Endothelial cell of umbilical vein (primary cell): ENCODE results near the gene ESAM. TPM values are rescaled to one million over a fixed set of nuclear protein-coding genes. Genes with fewer than 3 reads are reported as not detected.
A peak's percentile ranks its signal among the peaks of the same experiment; 100 is the strongest.

Experiments used
- BruUV-seq: library from RNA; stranded (reverse); fragments of 400-500 nt; replicated peaks from 2 replicates; lab custom pipeline; 2021; lab: Mats Ljungman, UMichigan
- CTCF ChIA-PET: fragments of 300-600, 350-600 bp; sonication (Branson Sonifier 250); formaldehyde crosslinking; loops from one replicate; lab custom pipeline; 2021; ENCODE audit warnings: antibody characterized with exemption, inconsistent platforms; lab: Charles Lee
- POLR2A ChIA-PET: fragments of 300-600, 350-600 bp; sonication (Branson Sonifier 250); formaldehyde crosslinking; loops from one replicate; lab custom pipeline; 2021; ENCODE audit warnings: antibody characterized with exemption, inconsistent platforms; lab: Charles Lee
- DNase-seq: peaks from one replicate; pipeline ENCODE4 v3.0.0-alpha.2; 2011; ENCODE audit warnings: low read depth, low spot score
- FAIRE-seq: peaks from 2 replicates; lab custom pipeline; 2011; peaks lifted over from hg19 to GRCh38; lab: Jason Lieb, UNC
- H2AFZ ChIP-seq: 2 replicates; pipeline ENCODE4 v1.6.0; 2012; ENCODE audit warnings: low read depth, low read length, control low read depth, inconsistent platforms
- H3K27ac ChIP-seq: 2 replicates; pipeline ENCODE4 v1.5.1; 2011; ENCODE audit warnings: low read depth, mild to moderate bottlenecking, control low read depth, low read length, moderate library complexity; ENCODE audit not compliant: insufficient read depth
- H3K27me3 ChIP-seq, 2 experiments: 2 replicates each; pipeline versions ENCODE4 v1.6.0 to v1.6.1; 2011; ENCODE audit warnings: low read length in 2 of 2, mixed read lengths in 1 of 2; ENCODE audit not compliant: control insufficient read depth in 2 of 2, insufficient read depth in 2 of 2
- H3K36me3 ChIP-seq, 2 experiments: 2 replicates in 1 of 2; 3 replicates in 1 of 2; pipeline ENCODE4 v1.5.1; 2011; ENCODE audit warnings: low read length in 2 of 2, mild to moderate bottlenecking in 1 of 2, moderate library complexity in 1 of 2; ENCODE audit not compliant: control insufficient read depth in 2 of 2, insufficient read depth in 2 of 2; ENCODE audit errors: extremely low read depth in 1 of 2
- H3K4me1 ChIP-seq: 3 replicates; pipeline ENCODE4 v1.5.1; 2011; ENCODE audit warnings: mild to moderate bottlenecking, low read length; ENCODE audit not compliant: control insufficient read depth, insufficient read depth; ENCODE audit errors: extremely low read depth
- H3K4me2 ChIP-seq: 2 replicates; pipeline ENCODE4 v1.6.1; 2011; ENCODE audit warnings: low read length, control low read depth, mixed read lengths; ENCODE audit not compliant: insufficient read depth
- H3K4me3 ChIP-seq, 3 experiments: fragments of 200-600 bp in 1 of 3; sonication (generic), shearing (Covaris generic) in 1 of 3; replicated peaks in 1 of 3; 2 replicates each; pipeline ENCODE4 v1.5.1; 2011 to 2016; ENCODE audit warnings: control low read depth in 3 of 3, low read length in 3 of 3, mild to moderate bottlenecking in 2 of 3, inconsistent platforms in 1 of 3, low read depth in 1 of 3, moderate library complexity in 1 of 3; ENCODE audit not compliant: insufficient read depth in 1 of 3
- H3K79me2 ChIP-seq: 2 replicates; pipeline ENCODE4 v1.6.0; 2012; ENCODE audit warnings: low read length, inconsistent platforms; ENCODE audit not compliant: control insufficient read depth, insufficient read depth
- H3K9ac ChIP-seq: replicated peaks from 2 replicates; pipeline ENCODE3; 2011; ENCODE audit warnings: low read length, control low read depth; ENCODE audit not compliant: insufficient read depth; ENCODE audit errors: extremely low read depth
- H3K9me1 ChIP-seq: replicated peaks from 3 replicates; pipeline ENCODE4 v1.6.0; 2011; ENCODE audit warnings: mild to moderate bottlenecking, low read length; ENCODE audit not compliant: control insufficient read depth, insufficient read depth; ENCODE audit errors: extremely low read depth
- H3K9me3 ChIP-seq: replicated peaks from 2 replicates; pipeline ENCODE4 v1.5.1; 2012; ENCODE audit warnings: low read length, inconsistent platforms; ENCODE audit not compliant: control insufficient read depth, insufficient read depth
- H4K20me1 ChIP-seq: replicated peaks from 2 replicates; pipeline ENCODE3; 2011; ENCODE audit warnings: mild to moderate bottlenecking, low read length; ENCODE audit not compliant: control insufficient read depth, insufficient read depth; ENCODE audit errors: extremely low read depth
- MYC ChIP-seq: IDR thresholded peaks from one replicate; pipeline ENCODE4 v1.6.1; 2011; ENCODE audit warnings: mild to moderate bottlenecking, low read depth, low read length
- POLR2A ChIP-seq: IDR thresholded peaks from 2 replicates; pipeline ENCODE4 v1.6.1; 2012; ENCODE audit warnings: low read depth, mild to moderate bottlenecking, control low read depth, low read length
- POLR2AphosphoS5 ChIP-seq: IDR thresholded peaks from 2 replicates; pipeline ENCODE4 v1.6.1; 2012; ENCODE audit warnings: low read depth, mild to moderate bottlenecking, control low read depth, low read length, moderate library complexity; ENCODE audit not compliant: insufficient read depth
- dilution Hi-C: fragments of 300-500 bp; cut with MboI; formaldehyde crosslinking; loops from one replicate; pipeline ENCODE4 v1.15.0; 2019; ENCODE audit warnings: low sequenced_read_pairs; ENCODE audit not compliant: extremely low pct_ligation_motif_present
- intact Hi-C: fragments of 100-400 bp; cut with micrococcal nuclease; formaldehyde crosslinking; loops from one replicate; pipeline ENCODE4 v1.10.0; 2022
- polyA plus RNA-seq, 4 experiments: library from polyadenylated mRNA; depleted of rRNA in 3 of 4; stranded (reverse) in 3 of 4; unstranded in 1 of 4; fragments of >200 nt; gene quantifications; 2 replicates each; pipeline versions ENCODE4 v1.2.1 to v1.2.3, GENCODE V29; 2011 to 2012; ENCODE audit warnings: missing spikeins in 1 of 4
- total RNA-seq: library from RNA; stranded (reverse); gene quantifications from 2 replicates; pipeline ENCODE4 v1.2.3, GENCODE V29; 2021
- TF ChIP-seq, protein P1 (sequence below), 2 donors: IDR thresholded peaks; 1 replicate in 1 of 2; 2 replicates in 1 of 2; pipeline ENCODE4 v1.5.1; 2011; ENCODE audit warnings: low read length in 2 of 2, mild to moderate bottlenecking in 2 of 2, moderate library complexity in 2 of 2, control low read depth in 1 of 2, inconsistent platforms in 1 of 2, low read depth in 1 of 2; ENCODE audit not compliant: insufficient read depth in 1 of 2; ENCODE audit errors: extremely low read depth in 1 of 2

The ESAM gene
- total and polyA plus RNA-seq, 2 donors (not counting 3 experiments of a cell fraction or from before 2014, with no cell fraction given) = 273 to 383 TPM

DNA sequence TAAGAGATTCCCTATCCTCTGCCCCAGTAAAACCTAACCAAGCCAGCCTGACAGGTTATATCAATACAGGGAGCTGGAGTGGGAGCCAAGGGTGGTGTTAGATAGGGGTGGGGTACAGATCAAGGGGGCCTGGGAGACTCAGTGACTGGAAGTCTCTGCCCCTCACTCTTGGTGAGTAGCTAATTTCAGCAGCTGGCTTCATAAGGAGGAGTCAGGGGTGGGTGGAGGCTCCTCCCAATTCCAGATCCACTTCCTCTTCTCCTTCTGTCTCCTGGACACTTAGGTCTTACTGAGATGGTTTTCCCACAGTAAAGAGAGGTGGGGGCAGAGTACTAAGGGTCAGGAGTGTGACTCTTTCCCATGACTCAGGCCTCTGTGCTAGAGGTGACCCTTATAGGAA lies 8.9 kb downstream of the ESAM start:
- no peak overlapping the region for H3K4me3 ChIP-seq
- H3K4me2 ChIP-seq = no peak overlapping the region
- dilution Hi-C loops (no loop called here), intact Hi-C loops (no loop called here)
- H3K79me2 ChIP-seq = peaks cover 28% of the 10 kb centered on the region
- no peaks in the 10 kb centered on the region for H3K9me3 ChIP-seq
- H3K9me1 ChIP-seq = no peaks in the 10 kb centered on the region
- TF ChIP-seq POLR2AphosphoS5 (peak; percentile 32), POLR2A (no peak)
- TF ChIP-seq, protein P1, sequence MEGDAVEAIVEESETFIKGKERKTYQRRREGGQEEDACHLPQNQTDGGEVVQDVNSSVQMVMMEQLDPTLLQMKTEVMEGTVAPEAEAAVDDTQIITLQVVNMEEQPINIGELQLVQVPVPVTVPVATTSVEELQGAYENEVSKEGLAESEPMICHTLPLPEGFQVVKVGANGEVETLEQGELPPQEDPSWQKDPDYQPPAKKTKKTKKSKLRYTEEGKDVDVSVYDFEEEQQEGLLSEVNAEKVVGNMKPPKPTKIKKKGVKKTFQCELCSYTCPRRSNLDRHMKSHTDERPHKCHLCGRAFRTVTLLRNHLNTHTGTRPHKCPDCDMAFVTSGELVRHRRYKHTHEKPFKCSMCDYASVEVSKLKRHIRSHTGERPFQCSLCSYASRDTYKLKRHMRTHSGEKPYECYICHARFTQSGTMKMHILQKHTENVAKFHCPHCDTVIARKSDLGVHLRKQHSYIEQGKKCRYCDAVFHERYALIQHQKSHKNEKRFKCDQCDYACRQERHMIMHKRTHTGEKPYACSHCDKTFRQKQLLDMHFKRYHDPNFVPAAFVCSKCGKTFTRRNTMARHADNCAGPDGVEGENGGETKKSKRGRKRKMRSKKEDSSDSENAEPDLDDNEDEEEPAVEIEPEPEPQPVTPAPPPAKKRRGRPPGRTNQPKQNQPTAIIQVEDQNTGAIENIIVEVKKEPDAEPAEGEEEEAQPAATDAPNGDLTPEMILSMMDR (IDR thresholded peaks at IDR 0.05; ENCODE audit: extremely low read depth in 1 of 2, insufficient read depth in 1 of 2, low read depth in 1 of 2, low read length in 2 of 2) = no peak
- FAIRE-seq (peak; percentile 37), DNase-seq (no peak)
- peak overlapping the region; percentile 28 for H3K27ac ChIP-seq
- H3K4me1 ChIP-seq = peaks cover 77% of the 10 kb centered on the region
- H4K20me1 ChIP-seq = no peaks in the 10 kb centered on the region
- peaks cover 23 to 38% of the 10 kb centered on the region in 2 experiments for H3K36me3 ChIP-seq
- CTCF ChIA-PET = interaction anchor here (0.9 to 16.9 kb wide), 9 partner anchors 7 to 123 kb away, joined by 3 to 301 read pairs (median 4); partner anchors contain the start of gene ESAM
- H3K27me3 ChIP-seq = no peaks in the 10 kb centered on the region
- H2AFZ ChIP-seq = no peak overlapping the region
- BruUV-seq = TSS peak; percentile 63
- POLR2A ChIA-PET = interaction anchor here (1.4 to 1.8 kb wide), 2 partner anchors 10 to 84 kb away, joined by 4 to 7 read pairs; no protein-coding TSS in a partner anchor
- no peak overlapping the region for H3K9ac ChIP-seq

DNA sequence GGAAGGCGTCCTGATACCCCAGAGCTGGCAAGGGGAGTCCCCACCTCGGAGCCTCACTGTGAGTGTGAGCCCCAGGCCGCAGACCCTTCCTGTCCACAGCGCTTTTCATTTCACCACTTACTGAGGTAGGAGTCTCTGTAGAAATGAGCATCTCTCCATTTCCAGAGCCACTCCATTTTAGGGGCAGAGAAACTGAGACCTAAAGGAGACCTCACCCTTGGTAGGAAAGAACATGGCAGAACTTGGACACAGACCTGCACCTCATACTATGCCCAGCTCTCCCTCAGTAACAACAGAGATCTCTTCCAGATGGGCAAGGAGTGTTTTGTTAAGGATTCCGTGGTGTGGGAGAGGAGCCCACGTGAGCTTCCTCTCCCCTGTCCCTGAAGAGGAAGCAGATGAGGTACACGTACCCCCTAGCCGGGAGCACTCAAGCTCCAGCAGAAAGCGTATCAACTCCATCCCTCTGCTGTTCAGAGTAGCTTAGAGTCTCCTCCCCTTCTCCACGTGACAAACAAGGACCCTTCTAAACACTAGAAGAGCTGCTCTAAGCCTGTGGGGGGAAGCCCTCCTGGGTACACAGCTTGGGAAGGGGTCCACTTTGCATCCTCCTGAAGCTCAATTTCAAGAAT lies 9.5 kb downstream of the ESAM start:
- no peaks in the 10 kb centered on the region for H3K9me3 ChIP-seq
- dilution Hi-C loops = no loop called here
- TF ChIP-seq MYC (no peak), POLR2AphosphoS5 (peak; percentile 7)
- CTCF ChIA-PET = interaction anchor here (1.0 to 16.9 kb wide), 8 partner anchors 8 to 124 kb away, joined by 3 to 301 read pairs (median 8); partner anchors contain the start of gene ESAM
- H3K9me1 ChIP-seq = no peaks in the 10 kb centered on the region
- H3K9ac ChIP-seq = no peak overlapping the region
- intact Hi-C loops = no loop called here
- peaks cover 21% of the 10 kb centered on the region for H3K79me2 ChIP-seq
- H3K4me2 ChIP-seq = no peak overlapping the region
- H3K27ac ChIP-seq = peak overlapping the region; percentile 28
- H3K27me3 ChIP-seq = no peaks in the 10 kb centered on the region
- POLR2A ChIA-PET = interaction anchor here (1.4 kb wide), 1 partner anchor 84 kb away, joined by 4 read pairs; no protein-coding TSS in a partner anchor
- no peaks in the 10 kb centered on the region for H4K20me1 ChIP-seq
- FAIRE-seq (no peak), DNase-seq (no peak)
- no peak overlapping the region for H2AFZ ChIP-seq
- H3K36me3 ChIP-seq = peaks cover 23 to 36% of the 10 kb centered on the region in 2 experiments
- BruUV-seq = no TSS peak
- H3K4me1 ChIP-seq = peaks cover 77% of the 10 kb centered on the region
- H3K4me3 ChIP-seq = no peak overlapping the region
